ES-I3 (cell line): Measurements from ENCODE around the gene CLEC16A.
"Not testable (repeated sequence)": the region's sequence is repeated elsewhere in the genome, so short reads cannot be mapped to it uniquely, and the experiment has no call there.

Experiments used
- H3K36me3 ChIP-seq: 2 replicates; pipeline ENCODE4 v1.6.1; 2013; ENCODE audit warnings: mild to moderate bottlenecking, low read length, control low read depth, moderate library complexity; ENCODE audit not compliant: insufficient read depth
- H3K4me1 ChIP-seq: 2 replicates; pipeline ENCODE4 v1.6.1; 2013; ENCODE audit warnings: mild to moderate bottlenecking, control low read depth, low read length; ENCODE audit not compliant: insufficient read depth
- H3K9ac ChIP-seq: 2 replicates; pipeline ENCODE4 v1.6.1; 2013; ENCODE audit warnings: low read depth, mild to moderate bottlenecking, low read length, moderate library complexity
- H3K9me3 ChIP-seq: 2 replicates; pipeline ENCODE4 v1.6.1; 2013; ENCODE audit warnings: mild to moderate bottlenecking, low read length, moderate library complexity; ENCODE audit not compliant: control insufficient read depth, insufficient read depth

The CLEC16A gene

GRCh38 chr16:11219178-11219577 lies 274.8 kb downstream of the CLEC16A start:
- H3K4me1 ChIP-seq, result peaks cover 3% of the 10 kb centered on the region; the same call in 1 of the 2 replicates
- no peak overlapping the region for H3K9ac ChIP-seq
- peaks cover 10% of the 10 kb centered on the region for H3K9me3 ChIP-seq
- no peaks in the 10 kb centered on the region for H3K36me3 ChIP-seq

- not testable (repeated sequence) for H3K36me3 ChIP-seq, H3K4me1 ChIP-seq, H3K9ac ChIP-seq, H3K9me3 ChIP-seq
Observed at GRCh38 chr16:11220507-11220906, 276.1 kb downstream of the CLEC16A start.

GRCh38 chr16:11224096-11224893 lies 279.9 kb downstream of the CLEC16A start:
- Histone ChIP-seq H3K9me3 (no peaks in the 10 kb centered on the region), H3K9ac (no peak overlapping the region), H3K36me3 (no peaks in the 10 kb centered on the region), H3K4me1 (peaks cover 5% of the 10 kb centered on the region; the same call in 1 of the 2 replicates)

GRCh38 chr16:11224894-11225676 lies 280.7 kb downstream of the CLEC16A start:
- no peaks in the 10 kb centered on the region for H3K9me3 ChIP-seq
- H3K9ac ChIP-seq, result no peak overlapping the region
- no peaks in the 10 kb centered on the region for H3K36me3 ChIP-seq
- H3K4me1 ChIP-seq, result peaks cover 5% of the 10 kb centered on the region; the same call in 1 of the 2 replicates

GRCh38 chr16:11225677-11226549 lies 281.5 kb downstream of the CLEC16A start:
- H3K36me3 ChIP-seq, result no peaks in the 10 kb centered on the region
- H3K4me1 ChIP-seq, result peaks cover 5% of the 10 kb centered on the region; the same call in 1 of the 2 replicates
- H3K9ac ChIP-seq, result no peak overlapping the region
- no peaks in the 10 kb centered on the region for H3K9me3 ChIP-seq

GRCh38 chr16:11229432-11229831 lies 285.1 kb downstream of the CLEC16A start:
- no peaks in the 10 kb centered on the region for H3K9me3 ChIP-seq
- H3K36me3 ChIP-seq, result no peaks in the 10 kb centered on the region
- no peak overlapping the region for H3K9ac ChIP-seq
- H3K4me1 ChIP-seq, result peaks cover 4% of the 10 kb centered on the region; the same call in 1 of the 2 replicates

GRCh38 chr16:11229906-11230305 lies 285.5 kb downstream of the CLEC16A start:
- peaks cover 4% of the 10 kb centered on the region; the same call in 1 of the 2 replicates for H3K4me1 ChIP-seq

GRCh38 chr16:11231367-11231970 lies 287.1 kb downstream of the CLEC16A start:
- H3K4me1 ChIP-seq, result peaks cover 4% of the 10 kb centered on the region; the same call in 1 of the 2 replicates
- H3K36me3 ChIP-seq, result no peaks in the 10 kb centered on the region
- no peaks in the 10 kb centered on the region for H3K9me3 ChIP-seq
- H3K9ac ChIP-seq, result no peak overlapping the region

More at GRCh38 chr16:11229906-11230305, 285.5 kb downstream of the CLEC16A start:
- Histone ChIP-seq H3K36me3 (no peaks in the 10 kb centered on the region), H3K9ac (no peak overlapping the region), H3K9me3 (no peaks in the 10 kb centered on the region)
